Measurements from ENCODE around the gene FAIM2.

- TF ChIP-seq CTCF (IDR thresholded peaks at IDR 0.05; ENCODE audit: borderline replicate concordance, extremely low read depth, low read length, poor library complexity, severe bottlenecking) (no peak), EZH2 (IDR thresholded peaks at IDR 0.05; ENCODE audit: borderline replicate concordance, low read depth, low read length, severe bottlenecking) (no peak)
Observed at GRCh38 chr12:49823951-49824350, 79.7 kb downstream of the FAIM2 start.
